Measurements from ENCODE around the gene CLN6. TPM values are rescaled to one million over a fixed set of nuclear protein-coding genes. Genes with fewer than 3 reads are reported as not detected.

The CLN6 gene
- total RNA-seq (2012; rRNA removed): 20.0 and 23.8 TPM in 2 replicates

GRCh38 chr15:68229386-68230156 lies at the start of gene CLN6:
CLN6 (minus strand) TSS chr15:68229728; CDS start chr15:68229584, 144 bp downstream.
- peak within 1 kb of the TSS; percentile 91 for H3K9ac ChIP-seq (ENCODE audit: low read depth, low read length)
- no peaks in the 10 kb centered on the region for H3K27me3 ChIP-seq (ENCODE audit: control insufficient read depth, insufficient read depth, low read length)
- no peaks in the 10 kb centered on the region for H3K36me3 ChIP-seq (ENCODE audit: insufficient read depth, low read length)
- H3K4me2 ChIP-seq (ENCODE audit: low read length): peak within 1 kb of the TSS; percentile 96
- peak within 1 kb of the TSS; percentile 79 for H3K4me3 ChIP-seq (ENCODE audit: low read length)
- H3K4me1 ChIP-seq (ENCODE audit: control insufficient read depth, insufficient read depth, low read length): peaks cover 20% of the 10 kb centered on the region
- H3K9me3 ChIP-seq (replicated peaks; ENCODE audit: low read length): no peaks in the 10 kb centered on the region

GRCh38 chr15:68278595-68279405 lies 49.3 kb upstream of the CLN6 start:
- H3K27me3 ChIP-seq (ENCODE audit: control insufficient read depth, insufficient read depth, low read length): no peaks in the 10 kb centered on the region
- H3K9me3 ChIP-seq (replicated peaks; ENCODE audit: low read length): no peaks in the 10 kb centered on the region
- H3K4me2 ChIP-seq (ENCODE audit: low read length): peak overlapping the region; percentile 89
- peaks cover 5% of the 10 kb centered on the region for H3K36me3 ChIP-seq (ENCODE audit: insufficient read depth, low read length)
- H3K4me3 ChIP-seq (ENCODE audit: low read length): peak overlapping the region; percentile 88
- H3K4me1 ChIP-seq (ENCODE audit: control insufficient read depth, insufficient read depth, low read length): peaks cover 38% of the 10 kb centered on the region
- peak overlapping the region; percentile 93 for H3K9ac ChIP-seq (ENCODE audit: low read depth, low read length)

GRCh38 chr15:68278345-68278594 lies 48.7 kb upstream of the CLN6 start:
- no peaks in the 10 kb centered on the region for H3K9me3 ChIP-seq (replicated peaks; ENCODE audit: low read length)
- H3K4me2 ChIP-seq (ENCODE audit: low read length): peak overlapping the region; percentile 89
- peaks cover 43% of the 10 kb centered on the region for H3K4me1 ChIP-seq (ENCODE audit: control insufficient read depth, insufficient read depth, low read length)
- H3K36me3 ChIP-seq (ENCODE audit: insufficient read depth, low read length): peaks cover 5% of the 10 kb centered on the region
- H3K27me3 ChIP-seq (ENCODE audit: control insufficient read depth, insufficient read depth, low read length): no peaks in the 10 kb centered on the region
- peak overlapping the region; percentile 88 for H3K4me3 ChIP-seq (ENCODE audit: low read length)
- H3K9ac ChIP-seq (ENCODE audit: low read depth, low read length): peak overlapping the region; percentile 93

GRCh38 chr15:68277603-68278344 lies 48.2 kb upstream of the CLN6 start, which contains the start of gene FEM1B:
FEM1B (plus strand) TSS chr15:68277745; CDS start chr15:68278418, 673 bp downstream.
- Histone ChIP-seq H3K9ac (ENCODE audit: low read depth, low read length) (peak within 1 kb of the TSS; percentile 93), H3K9me3 (replicated peaks; ENCODE audit: low read length) (no peaks in the 10 kb centered on the region), H3K4me1 (ENCODE audit: control insufficient read depth, insufficient read depth, low read length) (peaks cover 48% of the 10 kb centered on the region), H3K36me3 (ENCODE audit: insufficient read depth, low read length) (peaks cover 5% of the 10 kb centered on the region), H3K27me3 (ENCODE audit: control insufficient read depth, insufficient read depth, low read length) (no peaks in the 10 kb centered on the region), H3K4me3 (ENCODE audit: low read length) (peak within 1 kb of the TSS; percentile 88), H3K4me2 (ENCODE audit: low read length) (peak within 1 kb of the TSS; percentile 89)

GRCh38 chr15:68277131-68277602 lies 47.6 kb upstream of the CLN6 start:
- no peaks in the 10 kb centered on the region for H3K27me3 ChIP-seq (ENCODE audit: control insufficient read depth, insufficient read depth, low read length)
- peak overlapping the region; percentile 89 for H3K4me2 ChIP-seq (ENCODE audit: low read length)
- peaks cover 50% of the 10 kb centered on the region for H3K4me1 ChIP-seq (ENCODE audit: control insufficient read depth, insufficient read depth, low read length)
- peak overlapping the region; percentile 88 for H3K4me3 ChIP-seq (ENCODE audit: low read length)
- H3K9me3 ChIP-seq (replicated peaks; ENCODE audit: low read length): no peaks in the 10 kb centered on the region
- peaks cover 5% of the 10 kb centered on the region for H3K36me3 ChIP-seq (ENCODE audit: insufficient read depth, low read length)
- H3K9ac ChIP-seq (ENCODE audit: low read depth, low read length): peak overlapping the region; percentile 93

GRCh38 chr15:68276668-68277067 lies 47.1 kb upstream of the CLN6 start:
- peaks cover 50% of the 10 kb centered on the region for H3K4me1 ChIP-seq (ENCODE audit: control insufficient read depth, insufficient read depth, low read length)
- peak overlapping the region; percentile 93 for H3K9ac ChIP-seq (ENCODE audit: low read depth, low read length)
- H3K36me3 ChIP-seq (ENCODE audit: insufficient read depth, low read length): peaks cover 5% of the 10 kb centered on the region
- H3K4me3 ChIP-seq (ENCODE audit: low read length): peak overlapping the region; percentile 88
- H3K9me3 ChIP-seq (replicated peaks; ENCODE audit: low read length): no peaks in the 10 kb centered on the region
- no peaks in the 10 kb centered on the region for H3K27me3 ChIP-seq (ENCODE audit: control insufficient read depth, insufficient read depth, low read length)
- H3K4me2 ChIP-seq (ENCODE audit: low read length): peak overlapping the region; percentile 89

- Histone ChIP-seq H3K9ac (ENCODE audit: low read depth, low read length) (no peak overlapping the region), H3K27me3 (ENCODE audit: control insufficient read depth, insufficient read depth, low read length) (no peaks in the 10 kb centered on the region), H3K4me3 (ENCODE audit: low read length) (no peak overlapping the region), H3K36me3 (ENCODE audit: insufficient read depth, low read length) (peaks cover 4% of the 10 kb centered on the region), H3K4me1 (ENCODE audit: control insufficient read depth, insufficient read depth, low read length) (peaks cover 49% of the 10 kb centered on the region), H3K9me3 (replicated peaks; ENCODE audit: low read length) (no peaks in the 10 kb centered on the region), H3K4me2 (ENCODE audit: low read length) (no peak overlapping the region)
Observed at GRCh38 chr15:68275165-68275746, 45.7 kb upstream of the CLN6 start.

GRCh38 chr15:68274201-68274848 lies 44.8 kb upstream of the CLN6 start:
- Histone ChIP-seq H3K4me1 (ENCODE audit: control insufficient read depth, insufficient read depth, low read length) (peaks cover 42% of the 10 kb centered on the region), H3K9ac (ENCODE audit: low read depth, low read length) (no peak overlapping the region), H3K4me2 (ENCODE audit: low read length) (no peak overlapping the region), H3K9me3 (replicated peaks; ENCODE audit: low read length) (no peaks in the 10 kb centered on the region), H3K27me3 (ENCODE audit: control insufficient read depth, insufficient read depth, low read length) (no peaks in the 10 kb centered on the region), H3K4me3 (ENCODE audit: low read length) (no peak overlapping the region), H3K36me3 (ENCODE audit: insufficient read depth, low read length) (no peaks in the 10 kb centered on the region)

GRCh38 chr15:68272721-68273271 lies 43.3 kb upstream of the CLN6 start:
- Histone ChIP-seq H3K4me3 (ENCODE audit: low read length) (peak overlapping the region; percentile 22), H3K4me2 (ENCODE audit: low read length) (peak overlapping the region; percentile 52), H3K9me3 (replicated peaks; ENCODE audit: low read length) (no peaks in the 10 kb centered on the region), H3K36me3 (ENCODE audit: insufficient read depth, low read length) (no peaks in the 10 kb centered on the region), H3K4me1 (ENCODE audit: control insufficient read depth, insufficient read depth, low read length) (peaks cover 42% of the 10 kb centered on the region), H3K9ac (ENCODE audit: low read depth, low read length) (peak overlapping the region; percentile 46), H3K27me3 (ENCODE audit: control insufficient read depth, insufficient read depth, low read length) (no peaks in the 10 kb centered on the region)

GRCh38 chr15:68271854-68272471 lies 42.4 kb upstream of the CLN6 start:
- H3K4me1 ChIP-seq (ENCODE audit: control insufficient read depth, insufficient read depth, low read length): peaks cover 39% of the 10 kb centered on the region
- H3K4me3 ChIP-seq (ENCODE audit: low read length): peak overlapping the region; percentile 22

More at GRCh38 chr15:68271854-68272471, 42.4 kb upstream of the CLN6 start:
- no peaks in the 10 kb centered on the region for H3K9me3 ChIP-seq (replicated peaks; ENCODE audit: low read length)
- no peaks in the 10 kb centered on the region for H3K27me3 ChIP-seq (ENCODE audit: control insufficient read depth, insufficient read depth, low read length)
- H3K4me2 ChIP-seq (ENCODE audit: low read length): peak overlapping the region; percentile 52
- peak overlapping the region; percentile 46 for H3K9ac ChIP-seq (ENCODE audit: low read depth, low read length)
- H3K36me3 ChIP-seq (ENCODE audit: insufficient read depth, low read length): no peaks in the 10 kb centered on the region

Measured in skeletal muscle satellite cell (primary cell).